GM15510 (cell line): Measurements from ENCODE around the gene LEF1.

ENCODE experiments used
- POLR2A ChIP-seq: IDR thresholded peaks from 3 replicates; pipeline ENCODE4 v1.6.1; 2011; ENCODE audit warnings: borderline replicate concordance; ENCODE audit not compliant: insufficient read length; ENCODE audit errors: extremely low read depth

Gene LEF1

GRCh38 chr4:108166441-108167315, 2.1 kb downstream of the LEF1 start:
- no peak for TF ChIP-seq POLR2A

GRCh38 chr4:108166038-108166437, 2.7 kb downstream of the LEF1 start:
- no peak for TF ChIP-seq POLR2A

- TF ChIP-seq POLR2A = no peak
These were observed 3.1 kb downstream of the LEF1 start for GRCh38 chr4:108165586-108165985.

GRCh38 chr4:108163351-108163750, 5.4 kb downstream of the LEF1 start:
- TF ChIP-seq POLR2A = no peak

GRCh38 chr4:108160741-108161352, 7.9 kb downstream of the LEF1 start:
- TF ChIP-seq POLR2A = no peak

- no peak for TF ChIP-seq POLR2A
These were observed 8.9 kb downstream of the LEF1 start for GRCh38 chr4:108159845-108160244.

- TF ChIP-seq POLR2A = no peak
These were observed 11.1 kb downstream of the LEF1 start for GRCh38 chr4:108157655-108158054.

- TF ChIP-seq POLR2A = no peak
These were observed 12.3 kb downstream of the LEF1 start for GRCh38 chr4:108156391-108156790.

GRCh38 chr4:108155373-108155772, 13.4 kb downstream of the LEF1 start:
- TF ChIP-seq POLR2A = no peak

GRCh38 chr4:108152980-108153379, 15.8 kb downstream of the LEF1 start:
- TF ChIP-seq POLR2A = no peak

GRCh38 chr4:108149588-108150380, 18.9 kb downstream of the LEF1 start:
- no peak for TF ChIP-seq POLR2A

- TF ChIP-seq POLR2A = no peak
These were observed 20.4 kb downstream of the LEF1 start for GRCh38 chr4:108148316-108148715.

- no peak for TF ChIP-seq POLR2A
These were observed 21.9 kb downstream of the LEF1 start for GRCh38 chr4:108146819-108147218.

- TF ChIP-seq POLR2A = no peak
These were observed 22.4 kb downstream of the LEF1 start for GRCh38 chr4:108146336-108146735.

- TF ChIP-seq POLR2A = no peak
These were observed 24.3 kb downstream of the LEF1 start for GRCh38 chr4:108144451-108144850.

GRCh38 chr4:108143515-108143914, 25.2 kb downstream of the LEF1 start:
- no peak for TF ChIP-seq POLR2A

- TF ChIP-seq POLR2A = no peak
These were observed 25.9 kb downstream of the LEF1 start for GRCh38 chr4:108142870-108143269.
